K562 (cell line): ENCODE measurements around the gene TMEM123. TPM values are rescaled to one million over a fixed set of nuclear protein-coding genes. Genes with fewer than 3 reads are reported as not detected.

Source experiments
- ATAC-seq: fragments of 200-7000 bp; cut with Tn5 transposase; 3 replicates; pipeline ENCODE4 v1.9.1; 2020; ENCODE audit warnings: moderate library complexity
- BruUV-seq: library from RNA; stranded (reverse); fragments of 400-500 nt; replicated peaks from 2 replicates; lab custom pipeline; 2021; lab: Mats Ljungman, UMichigan
- CTCF ChIA-PET: fragments of 300-600 bp; formaldehyde crosslinking; extraction: SDS; loops from one replicate; lab custom pipeline; 2021; ENCODE audit warnings: low intra/inter-chr PET ratio; lab: Yijun Ruan, JAX
- POLR2A ChIA-PET: fragments of 300-600, 350-650 bp; sonication (Branson Sonifier 250); formaldehyde crosslinking; extraction: SDS; loops from one replicate; lab custom pipeline; 2021; ENCODE audit warnings: antibody characterized with exemption, inconsistent platforms; lab: Yijun Ruan, JAX
- DNase-seq, 4 experiments: peaks; one replicate each; pipeline versions ENCODE4 v3.0.0 to v3.0.0-alpha.2; 2011 to 2018; ENCODE audit warnings: low spot score in 3 of 4, mixed read lengths in 3 of 4; ENCODE audit errors: extremely low read depth in 1 of 4
- FAIRE-seq: peaks from 2 replicates; lab custom pipeline; 2011; peaks lifted over from hg19 to GRCh38; lab: Jason Lieb, UNC
- H2AFZ ChIP-seq: 2 replicates; pipeline ENCODE4 v1.6.0; 2011; ENCODE audit warnings: low read depth, low read length, control low read depth, inconsistent platforms
- H3K27ac ChIP-seq: fragments of 200-600 bp; 3 replicates; pipeline ENCODE4 v1.8.0; 2011; ENCODE audit warnings: low read depth, mild to moderate bottlenecking, control low read depth, inconsistent platforms, low read length, moderate library complexity, mixed read lengths; ENCODE audit errors: extremely low read depth
- H3K27me3 ChIP-seq, 2 experiments: fragments of 300-600 bp in 1 of 2; 2 replicates in 1 of 2; 3 replicates in 1 of 2; pipeline versions ENCODE4 v1.6.0 to v1.8.0; 2011; ENCODE audit warnings: inconsistent platforms in 2 of 2, low read length in 2 of 2, mild to moderate bottlenecking in 1 of 2, mixed read lengths in 1 of 2, moderate library complexity in 1 of 2; ENCODE audit not compliant: control insufficient read depth in 2 of 2, insufficient read depth in 2 of 2
- H3K36me3 ChIP-seq: fragments of 300-600 bp; 3 replicates; pipeline ENCODE4 v1.8.0; 2011; ENCODE audit warnings: mild to moderate bottlenecking, low read length, inconsistent platforms; ENCODE audit not compliant: control insufficient read depth, insufficient read depth
- H3K4me1 ChIP-seq, 2 experiments: fragments of 200-600 bp in 1 of 2; replicated peaks in 1 of 2; 2 replicates in 1 of 2; 3 replicates in 1 of 2; pipeline versions ENCODE4 v1.5.1 to v1.8.0; 2011; ENCODE audit warnings: inconsistent platforms in 2 of 2, low read length in 2 of 2, mild to moderate bottlenecking in 1 of 2, mixed read lengths in 1 of 2, moderate library complexity in 1 of 2; ENCODE audit not compliant: control insufficient read depth in 2 of 2, insufficient read depth in 2 of 2
- H3K4me2 ChIP-seq: 2 replicates; pipeline ENCODE4 v1.6.1; 2011; ENCODE audit warnings: low read length, control low read depth, inconsistent platforms, mixed read lengths; ENCODE audit not compliant: insufficient read depth
- H3K4me3 ChIP-seq: fragments of 200-600 bp; sonication (generic), shearing (Covaris generic); 2 replicates; pipeline ENCODE4 v1.5.1; 2016; ENCODE audit warnings: control low read depth, inconsistent platforms
- H3K79me2 ChIP-seq: fragments of 200-600 bp; 3 replicates; pipeline ENCODE4 v1.8.0; 2011; ENCODE audit warnings: low read length, inconsistent platforms; ENCODE audit not compliant: control insufficient read depth, insufficient read depth
- H3K9ac ChIP-seq, 2 experiments: 2 replicates each; pipeline versions ENCODE4 v1.6.0 to v1.6.1; 2011; ENCODE audit warnings: low read depth in 2 of 2, low read length in 2 of 2, control low read depth in 1 of 2, inconsistent platforms in 1 of 2, mild to moderate bottlenecking in 1 of 2, mixed read lengths in 1 of 2; ENCODE audit not compliant: insufficient read depth in 1 of 2
- H3K9me1 ChIP-seq: one replicate; pipeline ENCODE4 v1.6.0; 2011; ENCODE audit warnings: inconsistent platforms, mild to moderate bottlenecking, low read length, moderate library complexity; ENCODE audit not compliant: control insufficient read depth, insufficient read depth
- H3K9me3 ChIP-seq: replicated peaks from 2 replicates; pipeline ENCODE4 v1.5.1; 2011; ENCODE audit warnings: low read depth, low read length, inconsistent platforms; ENCODE audit not compliant: control insufficient read depth, insufficient read depth
- H4K20me1 ChIP-seq: replicated peaks from 2 replicates; pipeline ENCODE4 v1.6.1; 2011; ENCODE audit warnings: low read length, inconsistent platforms, mixed read lengths; ENCODE audit not compliant: control insufficient read depth, insufficient read depth
- ARID1B ChIP-seq: fragments of 450-650 bp; IDR thresholded peaks from 2 replicates; pipeline ENCODE4 v1.6.1; 2016; ENCODE audit warnings: antibody characterized with exemption, mild to moderate bottlenecking, inconsistent platforms
- CHD2 ChIP-seq: IDR thresholded peaks from 2 replicates; pipeline ENCODE4 v1.6.1; 2011; ENCODE audit warnings: low read depth, low read length
- CREB3L1 ChIP-seq: fragments of 450-650 bp; IDR thresholded peaks from 2 replicates; pipeline ENCODE4 v1.6.1; 2014; ENCODE audit warnings: low read depth, mild to moderate bottlenecking, moderate library complexity, borderline replicate concordance
- E2F3 ChIP-seq: fragments of 250-450 bp; sonication (Bioruptor Pico); IDR thresholded peaks from 2 replicates; pipeline ENCODE4 v1.4.0; 2020; ENCODE audit warnings: mild to moderate bottlenecking
- HEY1 ChIP-seq: fragments of 250-450 bp; sonication (Bioruptor Pico); IDR thresholded peaks from 2 replicates; pipeline ENCODE4 v1.5.0; 2020; ENCODE audit warnings: mild to moderate bottlenecking, moderate library complexity, borderline replicate concordance
- HMGXB4 ChIP-seq: sonication (generic); formaldehyde crosslinking; IDR thresholded peaks from 2 replicates; pipeline ENCODE4 v1.8.1; 2023; ENCODE audit warnings: mild to moderate bottlenecking, missing genetic modification reagents
- NCOA2 ChIP-seq, 2 experiments: fragments of 450-650 bp; IDR thresholded peaks; 2 replicates each; pipeline ENCODE4 v1.6.1; 2018; ENCODE audit warnings: mild to moderate bottlenecking in 2 of 2, moderate library complexity in 1 of 2; ENCODE audit not compliant: partially characterized antibody in 2 of 2
- NCOA4 ChIP-seq: fragments of 450-650 bp; IDR thresholded peaks from 2 replicates; pipeline ENCODE4 v1.6.1; 2018; ENCODE audit warnings: mild to moderate bottlenecking; ENCODE audit not compliant: partially characterized antibody
- RAD21 ChIP-seq, 2 experiments: fragments of 250-450 bp in 1 of 2; fragments of 450-650 bp in 1 of 2; sonication (Bioruptor Pico) in 1 of 2; formaldehyde crosslinking in 1 of 2; IDR thresholded peaks in 1 of 2; conservative IDR thresholded peaks in 1 of 2; 2 replicates each; pipeline versions ENCODE4 v1.4.0 to v1.8.0; 2020 to 2022; ENCODE audit warnings: mild to moderate bottlenecking in 2 of 2, moderate library complexity in 1 of 2
- SMAD2 ChIP-seq: fragments of 150-350 bp; IDR thresholded peaks from 2 replicates; pipeline ENCODE4 v1.6.1; 2014; ENCODE audit warnings: low read depth, mild to moderate bottlenecking, low read length
- SRSF1 ChIP-seq: fragments of 200-400 bp; formaldehyde crosslinking; IDR thresholded peaks from 2 replicates; pipeline ENCODE4 v1.6.1; 2017; ENCODE audit warnings: mild to moderate bottlenecking, low read depth, low read length, moderate library complexity
- THAP12 ChIP-seq: fragments of 250-450 bp; sonication (Bioruptor Pico); IDR thresholded peaks from 2 replicates; pipeline ENCODE4 v1.9.0; 2021; ENCODE audit warnings: mild to moderate bottlenecking, inconsistent platforms
- ZC3H8 ChIP-seq: fragments of 450-650 bp; IDR thresholded peaks from 2 replicates; pipeline ENCODE4 v1.6.1; 2017
- ZNF217 ChIP-seq: sonication (generic); formaldehyde crosslinking; IDR thresholded peaks from 2 replicates; pipeline ENCODE4 v1.8.0; 2022; ENCODE audit warnings: mild to moderate bottlenecking, missing genetic modification reagents
- ZNF384 ChIP-seq: IDR thresholded peaks from 2 replicates; pipeline ENCODE4 v1.6.1; 2012; ENCODE audit warnings: low read depth, low read length, improper control_type of control experiment
- WGBS: fragments of 100-300 bp; shearing (Covaris generic); methylation state at CpG from one replicate; pipeline ENCODE4 v1.1.6; 2016; ENCODE audit warnings: low coverage, mixed read lengths; ENCODE audit not compliant: insufficient coverage; ENCODE audit errors: missing lambda C conversion rate; 5-methylcytosine and 5-hydroxymethylcytosine counted together
- in situ Hi-C: fragments of 300-500 bp; cut with MboI; formaldehyde crosslinking; loops from 4 replicates; pipeline ENCODE4 v1.15.0; 2018; ENCODE audit warnings: inconsistent platforms, mixed read lengths
- intact Hi-C: fragments of 100-400 bp; cut with micrococcal nuclease; formaldehyde crosslinking; loops from 2 replicates; pipeline ENCODE4 v1.14.2; 2022
- polyA plus RNA-seq, 8 experiments: library from polyadenylated mRNA; depleted of rRNA in 4 of 8; stranded (reverse) in 5 of 8; unstranded in 3 of 8; fragments of >200 nt; fragmentation: Nextera tagmentation in 2 of 8; fragmentation: Illumina TruSeq in 1 of 8; extraction: Ambion mirVana in 2 of 8; extraction: Trizol in 1 of 8; gene quantifications; 2 replicates each; pipeline versions ENCODE4 v1.2.1 to v1.2.3, GENCODE V29; 2011 to 2014; ENCODE audit warnings: inconsistent platforms in 1 of 8, missing spikeins in 1 of 8
- total RNA-seq, 7 experiments: library from RNA; depleted of rRNA in 6 of 7; stranded (reverse); fragments of >200 nt in 6 of 7; fragmentation: Illumina TruSeq in 2 of 7; extraction: Trizol in 2 of 7; gene quantifications; 2 replicates each; pipeline versions ENCODE4 v1.2.1 to v1.2.3, GENCODE V29; 2011 to 2021; ENCODE audit warnings: low replicate concordance in 1 of 7

Gene TMEM123
- total and polyA plus RNA-seq, 9 of the 15 experiments (the other 6 are each of a cell fraction or from before 2014, with no cell fraction given): 19.8 to 344 (median 82.4) TPM

- TF ChIP-seq E2F3 (CRISPR knock-in tag) (no peak), HMGXB4 (CRISPR knock-in tag) (no peak), SMAD2 (no peak), ARID1B (no peak), ZNF384 (no peak), CHD2 (no peak), ZC3H8 (no peak)
These were observed 87.6 kb downstream of the TMEM123 start (continued) for GRCh38 chr11:102364991-102365390.

GRCh38 chr11:102361086-102362031, 91.2 kb downstream of the TMEM123 start:
- H3K4me3 ChIP-seq: no peak overlapping the region
- POLR2A ChIA-PET: interaction anchor here (0.6 to 1.6 kb wide), 2 partner anchors 11 to 24 kb away, joined by 3 to 4 read pairs; no protein-coding TSS in a partner anchor
- no TSS peak for BruUV-seq
- H3K27ac ChIP-seq: no peak overlapping the region
- intact Hi-C loops (no loop called here), in situ Hi-C loops (no loop called here)
- no peaks in the 10 kb centered on the region for H4K20me1 ChIP-seq
- 89% methylated on average over 5 of the region's 5 CpGs for WGBS
- no peak for DNase-seq
- ATAC-seq: peak; percentile 51
- H3K79me2 ChIP-seq: peaks cover 5% of the 10 kb centered on the region; the same call in 2 of the 3 replicates
- CTCF ChIA-PET: no interaction called here
- H3K4me1 ChIP-seq: no peaks in the 10 kb centered on the region
- H2AFZ ChIP-seq: no peak overlapping the region
- H3K9ac ChIP-seq: peak overlapping the region in 1 of 2 experiments; percentile 35; a peak in 1 of 4 replicates
- FAIRE-seq: no peak
- no peak overlapping the region for H3K4me2 ChIP-seq
- no peaks in the 10 kb centered on the region for H3K9me3 ChIP-seq
- peaks cover 54% of the 10 kb centered on the region for H3K36me3 ChIP-seq
- H3K9me1 ChIP-seq: no peaks in the 10 kb centered on the region
- H3K27me3 ChIP-seq: no peaks in the 10 kb centered on the region
- TF ChIP-seq SRSF1 (no peak), CREB3L1 (no peak), NCOA4 (no peak), ZNF217 (CRISPR knock-in tag) (no peak), RAD21 (CRISPR knock-in tag; conservative IDR thresholded peaks at IDR 0.05 in 1 of 2, IDR thresholded peaks at IDR 0.05 in 1 of 2) (no peak), NCOA2 (IDR thresholded peaks at IDR 0.05; ENCODE audit: partially characterized antibody in 2 of 2) (no peak), THAP12 (CRISPR knock-in tag) (no peak), HEY1 (no peak)
